C4-2B (cell line): ENCODE results near the gene RIC8B.

ENCODE experiments used
- ZFX ChIP-seq: fragments of 450-650 bp; IDR thresholded peaks from 2 replicates; pipeline ENCODE4 v1.6.1; 2017
- TF ChIP-seq, protein P1 (sequence below): fragments of 450-650 bp; conservative IDR thresholded peaks from 2 replicates; pipeline ENCODE4 v1.5.1; 2017; ENCODE audit warnings: mild to moderate bottlenecking

GRCh38 chr12:106915635-106916026 lies 141.1 kb downstream of the RIC8B start:
- TF ChIP-seq, protein P1, sequence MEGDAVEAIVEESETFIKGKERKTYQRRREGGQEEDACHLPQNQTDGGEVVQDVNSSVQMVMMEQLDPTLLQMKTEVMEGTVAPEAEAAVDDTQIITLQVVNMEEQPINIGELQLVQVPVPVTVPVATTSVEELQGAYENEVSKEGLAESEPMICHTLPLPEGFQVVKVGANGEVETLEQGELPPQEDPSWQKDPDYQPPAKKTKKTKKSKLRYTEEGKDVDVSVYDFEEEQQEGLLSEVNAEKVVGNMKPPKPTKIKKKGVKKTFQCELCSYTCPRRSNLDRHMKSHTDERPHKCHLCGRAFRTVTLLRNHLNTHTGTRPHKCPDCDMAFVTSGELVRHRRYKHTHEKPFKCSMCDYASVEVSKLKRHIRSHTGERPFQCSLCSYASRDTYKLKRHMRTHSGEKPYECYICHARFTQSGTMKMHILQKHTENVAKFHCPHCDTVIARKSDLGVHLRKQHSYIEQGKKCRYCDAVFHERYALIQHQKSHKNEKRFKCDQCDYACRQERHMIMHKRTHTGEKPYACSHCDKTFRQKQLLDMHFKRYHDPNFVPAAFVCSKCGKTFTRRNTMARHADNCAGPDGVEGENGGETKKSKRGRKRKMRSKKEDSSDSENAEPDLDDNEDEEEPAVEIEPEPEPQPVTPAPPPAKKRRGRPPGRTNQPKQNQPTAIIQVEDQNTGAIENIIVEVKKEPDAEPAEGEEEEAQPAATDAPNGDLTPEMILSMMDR, result no peak
- TF ChIP-seq ZFX, result no peak
